Chondrocyte (in vitro differentiated cells): ENCODE results near the gene DHRS12. TPM values are rescaled to one million over a fixed set of nuclear protein-coding genes. Genes with fewer than 3 reads are reported as not detected.

ENCODE experiments used
- DNase-seq: peaks from one replicate; pipeline ENCODE4 v3.0.0; 2021; ENCODE audit warnings: mixed read lengths, low spot score
- H3K27ac Mint-ChIP-seq: one replicate; pipeline ENCODE4 v1.8.0; 2021; ENCODE audit warnings: mild to moderate bottlenecking, moderate library complexity, mixed read lengths; ENCODE audit not compliant: unreplicated experiment
- H3K27me3 Mint-ChIP-seq: 2 replicates; pipeline ENCODE4 v1.8.0; 2021; ENCODE audit warnings: low read depth, mixed read lengths
- H3K36me3 Mint-ChIP-seq: 2 replicates; pipeline ENCODE4 v1.8.0; 2021; ENCODE audit warnings: low read depth, mixed read lengths
- H3K4me1 Mint-ChIP-seq: 2 replicates; pipeline ENCODE4 v1.8.0; 2021; ENCODE audit warnings: low read depth, mild to moderate bottlenecking, mixed read lengths
- H3K4me3 Mint-ChIP-seq: one replicate; pipeline ENCODE4 v1.8.0; 2021; ENCODE audit warnings: mild to moderate bottlenecking, moderate library complexity, mixed read lengths; ENCODE audit not compliant: unreplicated experiment
- H3K9me3 Mint-ChIP-seq: 2 replicates; pipeline ENCODE4 v1.8.0; 2021; ENCODE audit warnings: low read depth, mixed read lengths
- CTCF ChIP-seq: fragments of 200-600 bp; sonication (generic); IDR thresholded peaks from 2 replicates; pipeline ENCODE4 v1.5.0; 2021; ENCODE audit warnings: antibody characterized with exemption, mild to moderate bottlenecking, moderate library complexity
- total RNA-seq: library from RNA; stranded (reverse); gene quantifications from 3 replicates; pipeline ENCODE4 v1.2.1, GENCODE V29; 2021

The DHRS12 gene
- total RNA-seq, 1 donor from 2014 or later: 7.6 TPM

DNA sequence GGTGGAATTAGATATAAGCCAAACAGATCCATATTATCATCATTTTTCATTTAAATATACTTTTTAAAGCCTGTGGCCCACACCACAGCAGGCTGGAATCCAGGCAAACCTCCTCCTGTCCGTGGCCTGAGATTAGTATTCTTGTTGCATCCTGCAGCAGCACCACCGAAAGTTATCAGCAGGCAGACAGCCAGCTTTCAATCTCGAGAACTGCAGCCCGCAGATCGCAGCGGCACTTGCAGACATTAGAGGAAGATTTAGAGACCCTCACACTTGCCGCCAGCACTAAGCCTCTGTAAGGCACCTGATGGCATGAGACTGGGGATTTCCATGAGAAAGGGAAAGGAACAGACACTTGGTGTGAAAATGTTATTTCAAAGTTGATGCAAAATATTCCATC, 7.4 kb downstream of the DHRS12 start:
- Mint-ChIP-seq H3K9me3 (no peaks in the 10 kb centered on the region), H3K4me1 (peaks cover 16% of the 10 kb centered on the region), H3K27me3 (no peaks in the 10 kb centered on the region), H3K27ac (no peak overlapping the region), H3K36me3 (no peaks in the 10 kb centered on the region), H3K4me3 (no peak overlapping the region)
- no peak for DNase-seq
- no peak for TF ChIP-seq CTCF

DNA sequence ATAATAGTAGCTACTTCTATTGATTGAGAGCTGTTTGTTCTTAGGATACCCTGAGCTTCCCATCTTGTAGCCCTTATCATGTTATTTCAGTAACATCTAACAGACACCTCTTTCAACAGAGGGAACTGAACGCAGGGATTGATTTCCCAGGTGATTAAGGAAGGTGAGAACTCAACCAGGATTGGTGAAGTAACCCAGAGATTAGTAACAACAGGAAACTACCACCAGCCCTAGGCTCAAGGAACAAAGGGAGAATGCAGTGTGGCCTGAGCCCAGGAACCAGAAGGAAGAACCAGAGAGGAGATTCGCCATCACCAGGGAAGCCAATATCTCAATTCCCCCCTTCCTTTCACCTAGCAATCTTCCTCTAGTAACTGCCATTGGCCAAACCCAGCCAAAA, 8.5 kb downstream of the DHRS12 start:
- Mint-ChIP-seq H3K9me3 (no peaks in the 10 kb centered on the region), H3K4me3 (no peak overlapping the region), H3K27me3 (no peaks in the 10 kb centered on the region), H3K4me1 (peaks cover 12% of the 10 kb centered on the region), H3K36me3 (peaks cover 2% of the 10 kb centered on the region), H3K27ac (no peak overlapping the region)
- no peak for TF ChIP-seq CTCF
- no peak for DNase-seq

GRCh38 chr13:51794964-51795363, 9.0 kb downstream of the DHRS12 start:
- no peak for DNase-seq
- peaks cover 12% of the 10 kb centered on the region for H3K4me1 Mint-ChIP-seq

DNA sequence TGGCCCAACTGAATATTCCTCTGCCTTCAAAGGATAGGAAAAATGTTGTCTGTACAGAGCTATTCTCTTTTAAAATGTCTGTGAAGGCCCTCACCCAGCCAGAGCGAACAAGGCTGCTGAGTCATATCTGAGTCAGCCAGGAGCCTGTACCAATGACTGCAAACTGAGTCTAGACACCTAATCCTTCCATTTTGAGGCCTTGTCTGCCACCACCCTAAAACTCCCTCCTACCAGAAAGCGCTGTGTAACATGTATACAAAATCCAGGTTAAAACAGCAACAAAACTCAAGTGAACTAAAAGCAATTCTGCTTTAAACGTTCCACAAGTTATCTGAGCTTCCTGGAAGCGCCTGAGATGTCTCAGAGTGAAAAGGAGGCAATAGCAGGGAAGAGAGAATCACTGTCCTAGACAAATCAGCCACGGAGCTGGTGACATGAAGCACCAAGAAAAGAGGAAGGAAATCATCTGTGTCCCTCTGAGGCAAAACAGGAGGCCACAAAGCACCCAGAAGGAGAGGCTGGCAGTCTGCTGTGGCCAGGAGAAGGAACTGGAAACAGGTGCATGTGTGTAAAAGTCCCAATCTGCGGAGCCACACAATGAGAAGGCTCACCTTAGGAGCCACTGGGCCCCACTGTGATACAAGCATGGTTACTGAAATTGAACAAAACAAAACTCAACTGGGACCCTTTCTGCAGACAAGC, 10.2 kb downstream of the DHRS12 start:
- no peak for TF ChIP-seq CTCF
- no peak for DNase-seq
- peaks cover 2% of the 10 kb centered on the region for H3K36me3 Mint-ChIP-seq

More at GRCh38 chr13:51794964-51795363, 9.0 kb downstream of the DHRS12 start:
- H3K4me3 Mint-ChIP-seq: no peak overlapping the region
- H3K27me3 Mint-ChIP-seq: no peaks in the 10 kb centered on the region
- H3K9me3 Mint-ChIP-seq: no peaks in the 10 kb centered on the region
- H3K36me3 Mint-ChIP-seq: peaks cover 2% of the 10 kb centered on the region
- TF ChIP-seq CTCF: no peak
- no peak overlapping the region for H3K27ac Mint-ChIP-seq

GRCh38 chr13:51786425-51787265, 17.3 kb downstream of the DHRS12 start:
- Mint-ChIP-seq H3K27ac (no peak overlapping the region), H3K27me3 (no peaks in the 10 kb centered on the region), H3K36me3 (peaks cover 2% of the 10 kb centered on the region), H3K9me3 (no peaks in the 10 kb centered on the region), H3K4me1 (no peaks in the 10 kb centered on the region), H3K4me3 (no peak overlapping the region)
- no peak for DNase-seq
- TF ChIP-seq CTCF: no peak

More for the DNA sequence above, 10.2 kb downstream of the DHRS12 start:
- Mint-ChIP-seq H3K9me3 (no peaks in the 10 kb centered on the region), H3K4me3 (no peak overlapping the region), H3K27me3 (no peaks in the 10 kb centered on the region), H3K27ac (peak overlapping the region; percentile 78), H3K4me1 (peaks cover 12% of the 10 kb centered on the region)
